ENCODE data around the gene ATP9B.

GRCh38 chr18:79329786-79330185 is 260.6 kb downstream of the ATP9B start:
- TF ChIP-seq POLR2A (IDR thresholded peaks at IDR 0.05): no peak
- TF ChIP-seq, protein P1, sequence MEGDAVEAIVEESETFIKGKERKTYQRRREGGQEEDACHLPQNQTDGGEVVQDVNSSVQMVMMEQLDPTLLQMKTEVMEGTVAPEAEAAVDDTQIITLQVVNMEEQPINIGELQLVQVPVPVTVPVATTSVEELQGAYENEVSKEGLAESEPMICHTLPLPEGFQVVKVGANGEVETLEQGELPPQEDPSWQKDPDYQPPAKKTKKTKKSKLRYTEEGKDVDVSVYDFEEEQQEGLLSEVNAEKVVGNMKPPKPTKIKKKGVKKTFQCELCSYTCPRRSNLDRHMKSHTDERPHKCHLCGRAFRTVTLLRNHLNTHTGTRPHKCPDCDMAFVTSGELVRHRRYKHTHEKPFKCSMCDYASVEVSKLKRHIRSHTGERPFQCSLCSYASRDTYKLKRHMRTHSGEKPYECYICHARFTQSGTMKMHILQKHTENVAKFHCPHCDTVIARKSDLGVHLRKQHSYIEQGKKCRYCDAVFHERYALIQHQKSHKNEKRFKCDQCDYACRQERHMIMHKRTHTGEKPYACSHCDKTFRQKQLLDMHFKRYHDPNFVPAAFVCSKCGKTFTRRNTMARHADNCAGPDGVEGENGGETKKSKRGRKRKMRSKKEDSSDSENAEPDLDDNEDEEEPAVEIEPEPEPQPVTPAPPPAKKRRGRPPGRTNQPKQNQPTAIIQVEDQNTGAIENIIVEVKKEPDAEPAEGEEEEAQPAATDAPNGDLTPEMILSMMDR (IDR thresholded peaks at IDR 0.05): no peak
